Bronchial epithelial cell (primary cell): ENCODE data around the gene ATP11C. TPM values are rescaled to one million over a fixed set of nuclear protein-coding genes. Genes with fewer than 3 reads are reported as not detected.
A peak's percentile ranks its signal among the peaks of the same experiment; 100 is the strongest.
"Not testable (repeated sequence)": the region's sequence is repeated elsewhere in the genome, so short reads cannot be mapped to it uniquely, and the experiment has no call there.

Source experiments
- DNase-seq: peaks from one replicate; pipeline ENCODE4 v3.0.0-alpha.2; 2010; ENCODE audit warnings: low read depth
- FAIRE-seq: peaks from 2 replicates; lab custom pipeline; 2011; peaks lifted over from hg19 to GRCh38; lab: Jason Lieb, UNC
- H3K27me3 ChIP-seq: 2 replicates; pipeline ENCODE4 v1.5.1; 2011; ENCODE audit warnings: low read length; ENCODE audit not compliant: control insufficient read depth, insufficient read depth
- H3K36me3 ChIP-seq: 2 replicates; pipeline ENCODE4 v1.5.1; 2011; ENCODE audit warnings: low read length; ENCODE audit not compliant: control insufficient read depth, insufficient read depth
- H3K4me3 ChIP-seq: 2 replicates; pipeline ENCODE4 v1.5.1; 2011; ENCODE audit warnings: mild to moderate bottlenecking, low read depth, low read length, control low read depth
- CTCF ChIP-seq: IDR thresholded peaks from 2 replicates; pipeline ENCODE4 v1.5.1; 2011; ENCODE audit warnings: mild to moderate bottlenecking, moderate library complexity, low read length, control low read depth, inconsistent platforms; ENCODE audit not compliant: insufficient read depth, severe bottlenecking
- total RNA-seq: library from RNA; depleted of rRNA; stranded (reverse); fragments of >200 nt; gene quantifications from 2 replicates; pipeline ENCODE4 v1.2.1, GENCODE V29; 2014

ATP11C gene
- total RNA-seq, 1 donor from 2014 or later: 10.0 TPM

GRCh38 chrX:139692908-139693307, 239.9 kb downstream of the ATP11C start:
- DNase-seq (no peak), FAIRE-seq (no peak)
- Histone ChIP-seq H3K27me3 (no peaks in the 10 kb centered on the region), H3K4me3 (no peak overlapping the region), H3K36me3 (no peaks in the 10 kb centered on the region)
- no peak for TF ChIP-seq CTCF

GRCh38 chrX:139692506-139692849, 240.4 kb downstream of the ATP11C start:
- Histone ChIP-seq H3K4me3 (no peak overlapping the region), H3K36me3 (no peaks in the 10 kb centered on the region), H3K27me3 (no peaks in the 10 kb centered on the region)
- FAIRE-seq (no peak), DNase-seq (no peak)
- no peak for TF ChIP-seq CTCF

GRCh38 chrX:139691843-139692505, 240.9 kb downstream of the ATP11C start:
- no peak for DNase-seq
- no peak for FAIRE-seq
- TF ChIP-seq CTCF: no peak
- H3K27me3 ChIP-seq: no peaks in the 10 kb centered on the region
- H3K36me3 ChIP-seq: no peaks in the 10 kb centered on the region
- H3K4me3 ChIP-seq: peak overlapping the region; percentile 32

- no peak for TF ChIP-seq CTCF
- Histone ChIP-seq H3K36me3 (no peaks in the 10 kb centered on the region), H3K4me3 (peak overlapping the region; percentile 32), H3K27me3 (no peaks in the 10 kb centered on the region)
- FAIRE-seq (no peak), DNase-seq (no peak)
These were observed 241.4 kb downstream of the ATP11C start for GRCh38 chrX:139691493-139691842.

- H3K27me3 ChIP-seq, FAIRE-seq, H3K36me3 ChIP-seq, H3K4me3 ChIP-seq, DNase-seq: not testable (repeated sequence)
These were observed 247.7 kb downstream of the ATP11C start for GRCh38 chrX:139685175-139685574.

GRCh38 chrX:139680356-139680755, 252.5 kb downstream of the ATP11C start:
- Histone ChIP-seq H3K27me3 (no peaks in the 10 kb centered on the region), H3K4me3 (no peak overlapping the region), H3K36me3 (no peaks in the 10 kb centered on the region)
- TF ChIP-seq CTCF: no peak
- FAIRE-seq: no peak
- peak; percentile 75 for DNase-seq

Other genes starting within 250 kb of the ATP11C start
- under 0.01 and 0.13 TPM in 2 replicates for gene MCF2, start 224.9 kb downstream of the ATP11C start, total RNA-seq
- gene CXorf66, start 32.5 kb upstream of the ATP11C start, total RNA-seq: not detected in 2 replicates